Endothelial cell (in vitro differentiated cells): ENCODE data around the gene ZBED4. TPM values are rescaled to one million over a fixed set of nuclear protein-coding genes. Genes with fewer than 3 reads are reported as not detected.
"Not testable (repeated sequence)": the region's sequence is repeated elsewhere in the genome, so short reads cannot be mapped to it uniquely, and the experiment has no call there.

ENCODE experiments used
- DNase-seq: peaks from one replicate; pipeline ENCODE4 v3.0.0; 2021; ENCODE audit warnings: low spot score
- H3K27ac Mint-ChIP-seq: one replicate; pipeline ENCODE4 v1.8.0; 2021; ENCODE audit warnings: mixed read lengths, inconsistent platforms; ENCODE audit not compliant: unreplicated experiment
- H3K27me3 Mint-ChIP-seq: one replicate; pipeline ENCODE4 v1.8.0; 2021; ENCODE audit warnings: mild to moderate bottlenecking, moderate library complexity, mixed read lengths, inconsistent platforms; ENCODE audit not compliant: unreplicated experiment
- H3K36me3 Mint-ChIP-seq: one replicate; pipeline ENCODE4 v1.8.0; 2021; ENCODE audit warnings: mild to moderate bottlenecking, low read depth, mixed read lengths, inconsistent platforms; ENCODE audit not compliant: unreplicated experiment
- H3K4me1 Mint-ChIP-seq: one replicate; pipeline ENCODE4 v1.8.0; 2021; ENCODE audit warnings: mild to moderate bottlenecking, mixed read lengths, inconsistent platforms; ENCODE audit not compliant: unreplicated experiment
- H3K4me3 Mint-ChIP-seq: one replicate; pipeline ENCODE4 v1.8.0; 2021; ENCODE audit warnings: mild to moderate bottlenecking, mixed read lengths, inconsistent platforms; ENCODE audit not compliant: unreplicated experiment
- H3K9me3 Mint-ChIP-seq: one replicate; pipeline ENCODE4 v1.8.0; 2021; ENCODE audit warnings: mixed read lengths, inconsistent platforms; ENCODE audit not compliant: unreplicated experiment
- CTCF ChIP-seq: fragments of 200-600 bp; sonication (generic); IDR thresholded peaks from one replicate; pipeline ENCODE4 v1.5.0; 2021; ENCODE audit warnings: antibody characterized with exemption; ENCODE audit not compliant: unreplicated experiment
- total RNA-seq: library from RNA; stranded (reverse); fragmentation: NEBNext Ultra II Directional; extraction: Animal tissue kit (Norgen Biotek cat#: 25700); gene quantifications from one replicate; pipeline ENCODE4 v1.2.1, GENCODE V29; 2021; ENCODE audit not compliant: unreplicated experiment

Gene ZBED4
- total RNA-seq, 1 donor from 2014 or later: 22.6 TPM

DNA sequence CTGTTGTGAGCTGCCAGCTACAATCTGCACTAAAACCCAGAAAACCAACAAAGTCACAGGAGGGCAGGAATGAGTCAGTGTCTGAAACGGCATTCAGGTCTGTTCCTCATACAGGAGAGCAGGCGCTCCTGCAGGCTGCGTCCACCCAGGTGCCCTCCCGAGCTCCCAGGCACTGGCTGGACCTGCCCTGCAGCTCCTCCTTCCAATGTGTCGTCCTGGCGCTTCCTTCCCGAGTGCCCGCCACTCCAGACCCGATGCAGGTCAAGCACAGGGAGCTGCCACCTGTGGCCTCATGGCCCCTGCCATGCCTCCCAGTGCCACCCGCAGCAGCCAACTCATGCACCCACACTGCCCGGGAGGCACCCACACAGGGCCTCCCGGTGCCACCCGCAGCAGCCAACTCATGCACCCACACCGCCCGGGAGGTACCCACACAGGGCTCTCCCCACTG, 38.0 kb upstream of the ZBED4 start:
- Mint-ChIP-seq H3K36me3 (peaks cover 32% of the 10 kb centered on the region), H3K27me3 (no peaks in the 10 kb centered on the region), H3K4me1 (peaks cover 4% of the 10 kb centered on the region), H3K27ac (no peak overlapping the region), H3K9me3 (no peaks in the 10 kb centered on the region), H3K4me3 (no peak overlapping the region)
- no peak for TF ChIP-seq CTCF
- DNase-seq: no peak

GRCh38 chr22:49817359-49817758, 36.3 kb upstream of the ZBED4 start:
- TF ChIP-seq CTCF: no peak
- H3K27ac Mint-ChIP-seq: no peak overlapping the region
- H3K36me3 Mint-ChIP-seq: peaks cover 31% of the 10 kb centered on the region
- DNase-seq: no peak
- no peaks in the 10 kb centered on the region for H3K4me1 Mint-ChIP-seq
- no peak overlapping the region for H3K4me3 Mint-ChIP-seq
- H3K27me3 Mint-ChIP-seq: no peaks in the 10 kb centered on the region
- no peaks in the 10 kb centered on the region for H3K9me3 Mint-ChIP-seq

GRCh38 chr22:49820984-49821383, 32.7 kb upstream of the ZBED4 start:
- Mint-ChIP-seq H3K4me1 (peaks cover 25% of the 10 kb centered on the region), H3K27me3 (peaks cover 3% of the 10 kb centered on the region), H3K36me3 (peaks cover 45% of the 10 kb centered on the region), H3K4me3 (no peak overlapping the region), H3K27ac (no peak overlapping the region), H3K9me3 (no peaks in the 10 kb centered on the region)
- no peak for DNase-seq
- TF ChIP-seq CTCF: no peak

GRCh38 chr22:49821741-49822140, 31.9 kb upstream of the ZBED4 start:
- H3K27ac Mint-ChIP-seq, DNase-seq: not testable (repeated sequence)

DNA sequence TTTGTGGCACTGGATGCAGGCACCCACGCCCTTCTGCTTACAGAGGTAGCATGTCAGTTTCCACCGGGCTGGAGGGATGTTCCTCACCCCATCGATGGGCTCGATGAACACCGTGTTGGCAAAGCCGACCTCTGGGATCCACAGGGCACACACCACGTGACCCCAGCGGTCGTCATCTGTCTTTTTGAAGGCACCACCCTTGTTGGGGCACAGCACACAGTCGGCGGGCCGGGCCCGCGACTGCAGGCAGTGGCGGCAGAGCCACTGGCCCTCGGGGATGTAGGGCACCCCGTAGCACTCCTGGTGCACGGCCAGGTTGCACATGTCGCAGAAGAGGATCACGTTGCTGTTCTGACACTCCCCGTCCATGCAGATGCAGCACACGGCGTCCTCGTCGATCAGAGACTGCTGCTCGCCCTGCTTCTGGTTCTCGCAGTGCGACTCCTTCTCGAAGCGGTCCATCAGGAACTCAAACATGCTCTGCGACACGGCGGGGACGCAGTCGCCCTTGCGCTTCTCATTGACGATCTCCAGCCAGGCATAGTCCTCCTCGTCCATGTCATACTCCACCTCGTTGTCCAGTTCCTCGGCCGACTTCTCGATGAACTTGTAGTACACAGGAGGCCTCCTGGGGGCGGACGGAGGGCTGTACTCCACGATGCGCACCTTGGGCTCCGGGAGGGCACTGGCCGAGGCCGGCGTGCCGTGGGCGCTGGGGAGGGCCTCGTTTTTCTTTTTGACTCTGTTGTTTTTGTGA, 30.2 kb upstream of the ZBED4 start:
- TF ChIP-seq CTCF: no peak
- no peaks in the 10 kb centered on the region for H3K9me3 Mint-ChIP-seq
- peaks cover 3% of the 10 kb centered on the region for H3K27me3 Mint-ChIP-seq
- H3K36me3 Mint-ChIP-seq: peaks cover 26% of the 10 kb centered on the region
- DNase-seq: no peak
- H3K27ac Mint-ChIP-seq: no peak overlapping the region
- H3K4me1 Mint-ChIP-seq: peaks cover 29% of the 10 kb centered on the region
- H3K4me3 Mint-ChIP-seq: peak overlapping the region; percentile 62

More at GRCh38 chr22:49821741-49822140, 31.9 kb upstream of the ZBED4 start:
- Mint-ChIP-seq H3K36me3 (peaks cover 42% of the 10 kb centered on the region), H3K4me1 (peaks cover 29% of the 10 kb centered on the region)
- not testable (repeated sequence) for H3K4me3 Mint-ChIP-seq, H3K27me3 Mint-ChIP-seq, H3K9me3 Mint-ChIP-seq
